Panc1 (cell line): ENCODE measurements around the gene MEGF6. TPM values are rescaled to one million over a fixed set of nuclear protein-coding genes. Genes with fewer than 3 reads are reported as not detected.

Experiments
- ATAC-seq: fragments of 200-7000 bp; cut with Tn5 transposase; 2 replicates; pipeline ENCODE4 v1.9.1; 2020; ENCODE audit warnings: mild to moderate bottlenecking, moderate library complexity
- BruUV-seq: library from RNA; stranded (reverse); fragments of 400-500 nt; replicated peaks from 2 replicates; lab custom pipeline; 2021; lab: Mats Ljungman, UMichigan
- CTCF ChIA-PET: fragments of 300-600 bp; sonication (Branson Sonifier 250); formaldehyde crosslinking; loops from one replicate; lab custom pipeline; 2022; ENCODE audit warnings: antibody characterized with exemption; lab: Charles Lee
- POLR2A ChIA-PET: fragments of 300-600 bp; sonication (Branson Sonifier 250); formaldehyde crosslinking; loops from one replicate; lab custom pipeline; 2022; ENCODE audit warnings: antibody characterized with exemption; lab: Charles Lee
- DNase-seq: peaks from one replicate; pipeline ENCODE4 v3.0.0-alpha.2; 2010; ENCODE audit warnings: low read depth, low spot score
- H3K27ac ChIP-seq: 2 replicates; pipeline ENCODE4 v1.5.1; 2011; ENCODE audit warnings: mild to moderate bottlenecking, low read length, inconsistent platforms
- H3K27me3 ChIP-seq: fragments of 200-500 bp; sonication (Bioruptor generic); 2 replicates; pipeline ENCODE4 v1.6.0; 2014; ENCODE audit warnings: low read length, inconsistent platforms; ENCODE audit not compliant: control insufficient read depth, insufficient read depth
- H3K36me3 ChIP-seq: fragments of 200-500 bp; sonication (Bioruptor generic); 2 replicates; pipeline ENCODE4 v1.5.1; 2014; ENCODE audit warnings: inconsistent platforms, mild to moderate bottlenecking, low read length, moderate library complexity; ENCODE audit not compliant: control insufficient read depth, insufficient read depth
- H3K4me1 ChIP-seq: 2 replicates; pipeline ENCODE4 v1.5.1; 2011; ENCODE audit warnings: inconsistent platforms, mild to moderate bottlenecking, low read length, moderate library complexity; ENCODE audit not compliant: control insufficient read depth, insufficient read depth
- H3K4me3 ChIP-seq, 2 experiments: 2 replicates each; pipeline ENCODE4 v1.5.1; 2011 to 2012; ENCODE audit warnings: low read depth in 2 of 2, low read length in 2 of 2, mild to moderate bottlenecking in 2 of 2, inconsistent platforms in 1 of 2, moderate library complexity in 1 of 2
- H3K9me3 ChIP-seq: fragments of 200-500 bp; sonication (Bioruptor generic); 2 replicates; pipeline ENCODE4 v1.5.1; 2014; ENCODE audit warnings: low read depth, mild to moderate bottlenecking, inconsistent platforms, low read length, moderate library complexity; ENCODE audit not compliant: control insufficient read depth, insufficient read depth
- CTCF ChIP-seq: fragments of 450-650 bp; IDR thresholded peaks from 2 replicates; pipeline ENCODE4 v1.5.1; 2017; ENCODE audit warnings: mild to moderate bottlenecking
- POLR2AphosphoS5 ChIP-seq: IDR thresholded peaks from 2 replicates; pipeline ENCODE4 v1.6.1; 2012; ENCODE audit warnings: mild to moderate bottlenecking, low read depth, low read length, moderate library complexity
- REST ChIP-seq, 2 experiments: IDR thresholded peaks; 2 replicates each; pipeline ENCODE4 v1.6.1; 2011 to 2012; ENCODE audit warnings: low read depth in 2 of 2, control low read depth in 1 of 2, low read length in 1 of 2, mild to moderate bottlenecking in 1 of 2, moderate library complexity in 1 of 2; ENCODE audit not compliant: insufficient read depth in 1 of 2
- SIN3A ChIP-seq: IDR thresholded peaks from 2 replicates; pipeline ENCODE4 v1.6.1; 2012; ENCODE audit warnings: low read depth, mild to moderate bottlenecking, low read length, moderate library complexity, borderline replicate concordance; ENCODE audit not compliant: insufficient read depth
- TCF7L2 ChIP-seq: IDR thresholded peaks from 2 replicates; pipeline ENCODE4 v1.6.1; 2011; ENCODE audit warnings: mild to moderate bottlenecking, low read depth, low read length, inconsistent platforms
- in situ Hi-C: cut with HindIII; loops from 2 replicates; pipeline ENCODE4 v1.10.0; 2016; ENCODE audit warnings: low sequenced_read_pairs, low pct_unique_long_range_greater_than_20kb
- intact Hi-C: fragments of 100-400 bp; cut with micrococcal nuclease; formaldehyde crosslinking; loops from one replicate; pipeline ENCODE4 v1.10.0; 2022; ENCODE audit not compliant: unreplicated experiment
- total RNA-seq: library from RNA; stranded (reverse); gene quantifications from one replicate; pipeline ENCODE4 v1.2.1, GENCODE V29; 2021; ENCODE audit not compliant: unreplicated experiment

The MEGF6 gene
- total RNA-seq, 1 experiment from 2014 or later: 32.6 TPM

- H3K27me3 ChIP-seq: no peaks in the 10 kb centered on the region; the same call in 1 of the 2 replicates
- no TSS peak for BruUV-seq
- CTCF ChIA-PET: no interaction called here
Observed at GRCh38 chr1:3450202-3450863, 161.0 kb downstream of the MEGF6 start.

GRCh38 chr1:3444736-3445135 lies 166.6 kb downstream of the MEGF6 start:
- CTCF ChIA-PET: interaction anchor here (0.6 to 0.7 kb wide), 2 partner anchors 9 to 111 kb away, joined by 3 read pairs; no protein-coding TSS in a partner anchor
- Histone ChIP-seq H3K4me1 (no peaks in the 10 kb centered on the region), H3K4me3 (no peak overlapping the region), H3K9me3 (no peaks in the 10 kb centered on the region), H3K36me3 (no peaks in the 10 kb centered on the region), H3K27me3 (no peaks in the 10 kb centered on the region; the same call in none of the 2 replicates), H3K27ac (no peak overlapping the region)
- no peak for DNase-seq
- in situ Hi-C loops (no loop called here), intact Hi-C loops (no loop called here)
- POLR2A ChIA-PET: interaction anchor here (0.6 kb wide), 1 partner anchor 351 kb away, joined by 6 read pairs; no protein-coding TSS in a partner anchor
- BruUV-seq: no TSS peak
- TF ChIP-seq REST (IDR thresholded peaks at IDR 0.05; ENCODE audit: insufficient read depth in 1 of 2, low read depth in 2 of 2, low read length in 1 of 2): no peak
- TF ChIP-seq SIN3A: no peak
- no peak for TF ChIP-seq POLR2AphosphoS5
- no peak for TF ChIP-seq CTCF
- TF ChIP-seq TCF7L2: no peak
- ATAC-seq: no peak

More at GRCh38 chr1:3450202-3450863, 161.0 kb downstream of the MEGF6 start:
- Histone ChIP-seq H3K9me3 (no peaks in the 10 kb centered on the region), H3K27ac (no peak overlapping the region), H3K4me1 (peaks cover 8% of the 10 kb centered on the region), H3K36me3 (no peaks in the 10 kb centered on the region), H3K4me3 (no peak overlapping the region)
- in situ Hi-C loops: no loop called here
- no peak for TF ChIP-seq CTCF
- TF ChIP-seq TCF7L2: no peak
- no peak for TF ChIP-seq POLR2AphosphoS5
- no peak for TF ChIP-seq REST (IDR thresholded peaks at IDR 0.05; ENCODE audit: insufficient read depth in 1 of 2, low read depth in 2 of 2, low read length in 1 of 2)
- no peak for TF ChIP-seq SIN3A
- no peak for ATAC-seq
- no peak for DNase-seq
- intact Hi-C loops: no loop called here
- POLR2A ChIA-PET: no interaction called here
